GM18520 (cell line): ENCODE results near the gene ADGRD1.

Source experiments
- ATAC-seq: cut with Tn5 transposase; IDR thresholded peaks from one replicate; pipeline ENCODE4 v1.9.1; 2021; ENCODE audit not compliant: unreplicated experiment

ADGRD1 gene

DNA sequence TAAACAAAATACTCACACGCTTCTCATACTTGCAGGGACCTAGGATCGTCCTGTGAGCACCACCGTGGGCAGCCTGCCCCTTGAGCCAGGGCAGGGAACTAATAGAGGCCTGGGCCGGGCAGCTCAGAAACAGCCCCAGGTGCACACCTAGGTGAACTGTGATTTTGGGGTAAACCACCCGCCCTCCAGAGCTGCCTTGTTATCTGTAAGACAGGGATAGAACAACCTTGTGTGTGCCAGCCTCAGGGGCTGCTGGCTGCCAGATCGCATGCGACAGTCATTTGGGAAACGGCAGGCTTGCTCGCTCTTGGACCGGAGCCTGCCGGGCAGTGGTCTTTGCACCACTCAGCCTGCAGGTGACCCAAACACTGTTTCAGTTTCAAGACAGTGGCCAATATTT lies 86.8 kb downstream of the ADGRD1 start:
- ATAC-seq, result no peak

DNA sequence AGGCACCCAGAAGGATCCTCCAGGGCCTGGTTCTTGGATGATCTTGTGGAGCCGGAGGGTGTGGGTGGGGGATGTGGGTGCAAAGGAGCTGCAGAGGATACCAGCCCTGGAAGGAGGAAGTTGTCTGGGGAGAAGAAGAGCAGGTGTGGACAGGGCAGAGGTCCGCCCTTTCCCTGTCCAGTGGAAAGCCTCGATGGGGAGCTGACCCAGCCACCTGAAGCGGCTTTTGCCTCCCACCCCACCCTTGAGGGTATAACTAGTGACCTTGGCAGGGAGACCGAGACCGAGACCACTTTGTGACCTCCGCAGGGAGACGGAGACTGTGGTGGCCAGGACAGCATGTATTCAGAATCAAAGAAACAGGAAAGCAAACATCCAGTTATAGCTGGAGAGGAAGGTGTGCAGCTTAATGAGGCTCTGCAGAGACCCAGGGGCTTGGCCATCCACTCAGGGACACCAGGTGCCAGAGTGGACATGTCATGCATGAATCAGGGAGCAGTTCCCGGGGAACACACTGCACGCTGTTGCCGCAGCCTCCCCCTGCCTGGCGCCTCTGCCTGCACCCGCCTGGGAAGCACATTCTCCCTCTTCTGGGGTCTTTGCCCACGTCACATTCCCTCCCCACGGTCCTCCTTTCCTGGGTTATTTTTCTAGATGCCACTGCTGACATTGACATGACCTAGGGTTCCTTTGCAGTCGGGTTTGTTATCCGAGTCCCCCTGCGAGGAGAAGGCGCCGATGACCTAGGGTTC lies 87.7 kb downstream of the ADGRD1 start:
- no peak for ATAC-seq

DNA sequence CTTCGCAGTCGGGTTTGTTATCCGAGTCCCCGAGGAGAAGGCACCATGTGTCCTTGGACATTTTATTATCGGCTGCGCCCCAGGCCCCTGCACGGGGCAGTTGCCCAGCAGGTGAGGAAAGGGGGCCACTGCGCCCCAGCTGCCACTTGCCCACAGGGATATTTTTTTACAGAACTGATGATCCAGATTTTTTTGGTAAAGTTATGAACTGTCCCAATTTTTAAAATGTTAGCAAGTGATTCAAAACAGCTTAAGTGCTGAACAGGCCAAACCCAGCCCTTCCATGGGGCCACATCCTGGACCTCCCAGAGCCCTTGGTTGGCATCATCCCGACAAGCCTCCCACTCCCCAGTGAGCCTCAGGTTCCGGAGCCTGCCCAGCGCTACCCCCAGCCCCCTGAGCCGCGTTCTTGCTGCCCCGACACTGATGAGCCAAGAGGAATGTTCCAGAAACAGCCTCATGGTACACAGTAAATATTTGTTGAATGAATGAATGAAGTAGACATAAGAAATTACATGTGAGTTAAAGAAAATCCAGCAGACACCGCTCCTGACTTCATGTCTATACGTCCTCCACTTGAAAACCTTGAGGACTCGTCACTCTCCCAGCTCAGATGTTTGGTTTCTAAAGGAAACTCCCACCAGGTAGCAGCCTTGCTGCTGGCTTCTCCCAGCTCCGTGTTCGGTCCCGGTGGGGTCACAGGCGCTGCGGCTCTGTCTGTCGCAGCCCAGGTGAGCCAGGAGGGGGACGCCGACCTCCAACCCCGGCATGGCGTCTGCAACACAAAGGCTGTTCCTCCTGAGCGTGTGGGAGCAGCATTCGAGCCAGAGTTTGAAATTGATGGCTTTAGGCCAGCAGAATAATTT lies 88.5 kb downstream of the ADGRD1 start:
- no peak for ATAC-seq

DNA sequence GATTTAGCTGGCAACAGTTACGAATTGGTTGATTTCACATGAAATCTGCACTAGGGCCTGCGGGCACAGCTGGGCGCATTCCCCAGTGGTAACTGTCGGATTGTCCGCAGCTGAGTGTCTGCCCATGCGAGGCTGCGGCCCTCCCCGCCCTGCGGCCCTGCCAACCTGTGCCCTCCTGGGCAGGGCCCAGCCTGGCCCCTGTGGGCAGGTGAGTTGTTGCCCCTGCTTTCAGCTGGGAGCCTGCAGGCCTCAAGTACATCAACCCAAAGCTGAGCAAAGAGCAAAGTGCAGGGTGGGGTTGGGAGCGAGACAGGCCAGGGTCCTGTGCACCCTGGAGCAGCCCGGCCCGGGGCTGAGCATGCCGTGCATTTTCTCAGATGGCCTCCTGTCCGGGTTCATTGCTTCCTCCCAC lies 89.1 kb downstream of the ADGRD1 start:
- ATAC-seq, result no peak

DNA sequence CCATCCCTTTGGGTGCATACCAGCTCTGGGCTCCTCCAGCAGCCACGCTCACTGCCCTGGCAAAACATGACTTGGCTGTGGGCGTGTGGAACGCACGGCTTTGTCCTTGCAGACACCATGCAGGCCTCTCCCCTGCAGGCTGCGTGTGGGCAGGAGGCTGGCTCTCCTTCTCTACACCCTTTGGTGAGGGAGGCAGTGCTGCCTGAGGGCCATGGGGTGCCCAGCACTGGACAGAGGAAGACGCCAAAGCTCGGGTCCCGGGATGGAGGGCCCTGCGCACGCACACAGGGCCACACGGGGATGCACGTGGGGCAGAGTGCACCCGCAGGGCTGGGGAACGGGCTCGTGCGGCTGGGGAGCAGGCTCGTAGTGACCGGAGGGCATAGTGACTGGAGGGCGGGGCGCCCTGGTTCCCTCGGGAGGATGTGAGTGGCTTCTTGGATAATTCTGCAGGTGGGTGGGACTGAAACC lies 89.7 kb downstream of the ADGRD1 start:
- no peak for ATAC-seq

DNA sequence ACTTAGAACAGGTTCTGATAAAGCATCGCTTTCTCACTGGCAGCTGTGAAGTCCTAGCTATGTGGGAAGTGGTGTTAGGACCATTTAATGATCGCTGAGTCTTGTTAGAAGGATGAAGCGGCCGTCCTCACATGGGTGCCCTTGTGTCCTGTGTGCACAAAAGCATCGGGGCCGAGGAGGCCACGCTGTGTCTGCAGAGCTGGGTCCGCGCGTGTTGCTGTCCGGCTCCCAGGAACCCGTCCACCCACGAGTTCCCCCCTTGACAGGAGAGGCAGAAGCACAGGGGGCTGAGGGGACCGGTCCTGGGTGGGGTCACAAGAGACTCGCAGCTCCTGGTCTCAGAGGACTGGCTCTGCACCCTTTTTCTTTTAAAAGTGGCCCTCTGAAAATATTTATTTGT lies 90.4 kb downstream of the ADGRD1 start:
- no peak for ATAC-seq

DNA sequence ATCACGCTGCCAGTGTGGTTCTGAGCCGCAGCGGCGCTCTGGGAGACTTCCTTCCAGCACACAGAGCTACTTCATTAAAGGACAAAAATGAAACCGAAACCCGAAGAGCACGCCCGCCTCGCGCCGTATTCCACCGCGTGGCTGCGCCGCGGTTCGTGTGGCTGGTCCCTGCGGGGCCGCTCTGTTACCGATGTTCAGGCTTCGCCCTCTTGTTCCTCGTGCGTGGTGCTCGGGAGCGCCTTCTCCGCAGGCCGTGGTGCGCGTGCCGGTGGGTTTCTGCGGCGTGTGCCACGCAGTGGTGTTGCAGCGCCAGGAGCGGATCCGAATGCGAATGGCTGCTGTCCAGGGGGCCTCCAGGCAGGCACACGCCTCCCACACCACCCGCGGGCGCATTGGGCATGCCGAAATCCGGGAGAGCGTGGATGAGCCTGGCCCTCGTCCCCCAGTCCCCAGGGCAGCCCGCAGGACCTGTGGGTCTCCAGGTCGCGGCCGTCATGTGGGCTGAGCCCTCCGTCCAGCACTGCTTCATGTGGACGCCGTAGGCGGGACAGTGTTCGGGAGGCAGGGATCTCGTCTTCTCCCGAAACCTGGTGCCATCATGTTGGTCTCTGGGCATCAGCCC lies 91.2 kb downstream of the ADGRD1 start:
- no peak for ATAC-seq

DNA sequence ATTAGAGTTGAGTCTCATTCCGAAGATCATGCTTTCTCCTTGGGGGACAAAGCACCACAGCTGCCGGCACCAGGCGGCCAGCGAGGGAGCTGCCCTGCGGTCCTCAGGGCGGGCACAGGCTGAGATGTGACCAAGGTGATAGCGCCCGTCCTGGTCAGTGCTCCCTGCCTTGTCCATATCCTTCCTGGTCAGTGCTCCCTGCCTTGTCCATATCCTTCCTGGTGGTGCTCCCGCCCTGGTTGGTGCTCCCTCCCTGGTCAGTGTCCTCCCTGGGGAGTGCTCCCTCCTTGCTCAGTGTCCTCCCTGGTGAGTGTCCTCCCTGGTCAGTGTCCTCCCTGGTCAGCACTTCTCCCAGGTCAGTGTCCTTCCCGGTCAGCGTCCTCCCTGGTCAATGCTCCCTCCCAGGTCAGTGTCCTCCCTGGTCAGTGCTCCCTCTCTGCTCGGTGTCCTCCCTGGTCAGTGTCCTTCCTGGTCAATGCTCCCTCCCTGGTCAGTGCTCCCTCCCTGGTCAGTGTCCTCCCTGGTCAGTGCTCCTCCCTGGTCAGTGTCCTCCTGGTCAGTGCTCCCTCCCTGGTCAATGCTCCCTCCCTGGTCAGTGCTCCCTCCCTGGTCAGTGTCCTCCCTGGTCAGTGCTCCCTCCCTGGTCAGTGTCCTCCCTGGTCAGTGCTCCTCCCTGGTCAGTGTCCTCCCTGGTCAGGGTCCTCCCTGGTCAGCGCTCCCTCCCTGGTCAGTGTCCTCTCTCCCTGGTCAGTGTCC lies 92.2 kb downstream of the ADGRD1 start:
- no peak for ATAC-seq

DNA sequence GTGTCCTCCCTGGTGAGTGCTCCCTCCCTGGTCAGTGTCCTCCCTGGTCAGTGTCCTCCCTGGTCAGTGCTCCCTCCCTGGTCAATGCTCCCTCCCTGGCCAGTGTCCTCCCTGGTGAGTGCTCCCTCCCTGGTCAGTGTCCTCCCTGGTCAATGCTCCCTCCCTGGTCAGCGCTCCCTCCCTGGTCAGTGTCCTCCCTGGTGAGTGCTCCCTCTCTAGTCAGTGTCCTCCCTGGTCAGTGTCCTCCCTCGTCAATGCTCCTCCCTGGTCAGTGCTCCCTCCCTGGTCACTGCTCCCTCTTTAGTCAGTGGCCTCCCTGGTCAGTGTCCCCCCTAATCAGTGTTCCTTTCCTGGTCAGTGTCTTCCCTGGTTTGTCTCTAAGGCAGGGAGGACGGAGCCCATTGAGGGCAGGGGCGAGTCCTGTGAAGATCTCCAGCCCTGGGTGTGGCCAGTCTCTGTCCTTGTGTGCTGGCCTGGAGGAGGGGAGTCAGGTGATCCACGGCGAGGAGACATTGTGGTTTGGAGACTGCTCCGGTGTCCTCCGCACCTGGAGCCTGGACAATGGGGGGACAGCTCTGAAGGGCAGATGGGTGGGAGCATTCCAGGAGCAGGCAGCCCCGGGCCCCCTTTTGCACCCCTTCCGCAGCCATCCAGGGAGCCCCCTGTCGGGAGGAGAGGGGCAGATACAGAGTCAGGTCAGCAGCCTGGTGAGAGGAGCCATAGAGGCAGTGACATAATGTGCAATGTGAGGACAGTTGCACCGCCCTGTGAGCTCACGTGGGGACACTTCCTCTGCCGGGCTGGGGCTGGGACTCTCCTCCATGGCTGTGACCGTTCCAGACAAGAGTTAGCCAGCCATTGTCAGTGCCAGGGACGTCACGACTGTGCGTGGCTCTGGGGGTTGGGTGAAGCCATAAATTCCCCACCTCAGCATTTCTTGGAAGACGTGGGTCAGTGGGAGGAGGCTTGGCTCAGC lies 93.4 kb downstream of the ADGRD1 start:
- no peak for ATAC-seq

DNA sequence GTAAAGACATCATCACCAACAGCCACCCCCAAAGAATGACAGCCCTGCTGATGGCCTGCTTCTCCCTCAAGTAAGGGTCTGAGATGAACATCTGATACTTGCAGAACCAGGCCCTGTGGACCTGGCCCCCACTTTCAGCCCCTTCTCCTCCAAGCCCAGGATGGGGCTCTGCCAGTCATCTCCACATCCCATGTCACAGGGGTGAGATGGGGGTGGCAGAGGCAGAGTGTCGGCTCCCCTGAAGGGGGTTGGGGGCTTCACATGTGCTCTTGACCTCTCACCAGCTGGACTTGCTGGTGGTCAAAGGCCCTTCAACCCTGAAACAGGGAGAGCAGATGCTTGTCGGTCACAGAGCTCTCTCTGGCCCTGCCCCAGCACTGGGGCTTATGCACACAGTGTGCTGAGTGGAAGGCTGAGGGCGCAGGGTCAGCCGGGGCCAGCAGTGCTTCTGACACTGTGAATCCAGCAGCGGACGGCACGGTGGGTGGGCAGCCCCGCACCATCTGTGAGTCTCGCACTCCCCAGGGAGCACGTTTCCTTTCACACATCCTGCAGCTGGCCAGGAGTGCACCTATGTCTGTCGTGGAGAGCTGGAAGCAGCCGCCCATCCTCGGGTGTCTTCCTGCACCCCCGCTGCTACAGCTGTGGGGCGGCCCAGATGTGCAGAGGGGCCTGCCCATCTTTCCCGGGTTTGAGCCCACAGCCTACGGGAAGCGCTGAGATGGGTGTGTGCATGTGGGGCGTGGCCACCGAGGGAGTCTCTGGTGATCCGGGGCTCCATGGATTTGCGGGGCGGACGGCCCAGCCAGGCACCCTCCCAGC lies 94.3 kb downstream of the ADGRD1 start:
- ATAC-seq, result no peak

DNA sequence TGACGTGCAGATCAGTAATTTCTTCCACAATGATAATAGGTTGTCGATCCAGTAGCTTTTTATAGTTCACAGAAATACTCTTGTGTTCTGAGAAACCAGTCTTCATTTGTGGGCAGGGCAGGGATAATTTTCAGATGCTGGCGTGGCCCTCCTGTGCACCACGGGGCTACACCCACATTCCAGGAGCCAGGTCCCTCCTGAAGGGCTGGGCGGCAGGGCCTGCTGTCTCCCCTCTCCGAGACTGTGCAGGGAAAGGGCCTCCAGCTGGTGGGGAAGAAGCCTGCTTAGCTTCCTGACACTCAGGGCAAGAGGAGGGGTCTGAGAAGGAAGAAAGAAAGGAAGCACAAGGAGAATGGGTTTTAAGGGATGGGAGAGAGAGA lies 94.9 kb downstream of the ADGRD1 start:
- ATAC-seq, result no peak

DNA sequence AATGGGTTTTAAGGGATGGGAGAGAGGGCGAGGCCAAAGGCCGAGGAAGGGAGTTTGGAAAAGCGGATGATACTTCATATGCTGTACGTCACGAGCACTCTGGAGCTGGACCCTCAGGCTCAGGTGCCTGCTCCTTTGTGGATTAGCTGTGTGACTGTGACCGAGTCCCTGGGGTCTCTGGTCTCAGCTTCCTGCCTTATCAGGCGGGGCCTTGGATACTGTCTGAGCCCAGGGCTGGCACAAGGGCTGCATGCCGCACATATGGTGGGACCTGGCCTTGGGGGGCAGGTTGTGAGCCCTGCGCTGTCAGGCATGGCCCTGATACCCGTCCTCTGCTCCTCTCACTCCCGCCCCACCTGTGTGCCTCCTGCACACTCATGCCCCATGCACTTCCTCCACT lies 95.3 kb downstream of the ADGRD1 start:
- no peak for ATAC-seq

DNA sequence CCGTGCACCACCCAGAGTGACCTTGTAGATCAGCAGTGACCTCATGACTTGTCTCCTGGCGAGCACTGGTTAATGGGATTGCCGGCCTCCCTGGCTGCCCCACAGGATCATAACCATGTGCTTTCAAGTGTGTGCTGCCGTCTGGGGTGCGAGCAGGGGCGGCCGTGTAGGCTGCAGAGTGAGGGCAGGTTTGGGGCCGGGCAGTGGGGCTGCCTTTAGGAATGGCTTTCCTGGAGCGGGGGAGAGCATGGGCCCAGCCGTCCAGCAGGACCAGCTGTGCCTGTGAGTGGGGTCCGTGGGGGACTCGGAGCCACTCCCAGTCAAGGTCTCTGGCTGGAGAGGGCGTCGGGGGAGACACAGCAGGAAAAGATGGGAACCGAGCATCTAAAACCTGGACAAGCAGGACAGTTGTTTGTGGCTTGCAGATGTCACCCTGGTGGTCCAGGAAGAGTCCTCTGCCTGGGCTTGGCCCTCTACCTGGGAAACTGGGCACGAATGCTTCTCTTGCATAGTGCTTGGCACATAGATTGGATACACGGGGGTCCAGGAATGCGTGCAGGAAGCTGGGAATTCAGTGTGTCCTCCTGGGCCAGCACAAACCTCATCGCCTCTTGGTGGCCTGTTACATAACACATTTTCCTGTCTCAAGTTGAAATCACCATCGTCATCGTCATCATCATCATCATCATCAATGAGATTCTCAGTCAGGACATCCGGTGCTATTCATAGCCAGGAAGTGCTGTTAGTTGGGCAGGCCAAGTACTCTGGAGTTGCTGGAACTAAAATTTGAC lies 96.0 kb downstream of the ADGRD1 start:
- ATAC-seq, result no peak

DNA sequence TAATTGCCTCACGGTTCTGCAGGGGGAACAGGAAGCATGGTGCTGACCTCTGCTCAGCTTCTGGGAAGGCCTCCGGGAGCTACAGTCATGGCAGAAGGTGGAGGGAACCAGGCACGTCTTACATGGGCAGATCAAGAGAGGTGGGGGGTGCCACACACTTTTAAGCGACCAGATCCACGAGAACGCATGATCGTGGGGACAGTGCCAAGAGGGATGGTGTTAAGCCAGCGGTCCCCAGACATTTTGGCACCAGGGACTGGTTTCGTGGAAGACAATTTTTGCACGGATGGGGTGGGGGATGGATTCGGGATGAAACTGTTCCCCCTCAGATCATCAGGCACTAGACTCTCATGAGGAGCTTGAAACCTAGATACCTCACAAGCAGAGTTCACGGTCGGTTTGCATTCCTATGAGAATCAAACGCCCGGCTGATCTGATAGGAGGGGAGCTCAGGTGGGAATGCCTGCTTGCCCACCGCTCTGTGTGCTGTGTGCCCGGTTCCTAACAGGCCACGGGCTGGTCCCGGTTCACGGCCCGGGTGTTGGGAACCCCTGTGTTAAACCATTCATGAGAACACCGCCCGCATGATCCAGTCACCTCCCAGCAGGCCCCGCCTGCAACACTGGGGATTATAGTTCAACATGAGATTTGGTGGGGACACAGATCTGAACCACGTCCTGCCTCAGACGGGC lies 96.9 kb downstream of the ADGRD1 start:
- ATAC-seq, result no peak

DNA sequence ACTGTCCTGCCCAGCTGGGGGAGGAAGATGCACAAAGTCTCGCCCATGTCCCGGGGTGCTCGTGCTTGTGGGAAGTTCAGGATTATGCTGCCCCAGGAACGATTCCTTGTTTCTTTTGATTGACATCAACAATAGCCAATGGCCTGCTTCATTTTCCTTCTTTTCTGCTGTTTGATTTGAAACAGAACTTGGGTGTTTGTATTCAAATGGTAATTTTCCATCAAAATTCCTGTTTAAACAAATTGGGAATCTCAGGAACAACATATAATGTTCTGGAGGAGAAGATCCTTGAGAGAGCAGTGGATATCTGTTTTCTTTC lies 97.4 kb downstream of the ADGRD1 start:
- ATAC-seq, result no peak

DNA sequence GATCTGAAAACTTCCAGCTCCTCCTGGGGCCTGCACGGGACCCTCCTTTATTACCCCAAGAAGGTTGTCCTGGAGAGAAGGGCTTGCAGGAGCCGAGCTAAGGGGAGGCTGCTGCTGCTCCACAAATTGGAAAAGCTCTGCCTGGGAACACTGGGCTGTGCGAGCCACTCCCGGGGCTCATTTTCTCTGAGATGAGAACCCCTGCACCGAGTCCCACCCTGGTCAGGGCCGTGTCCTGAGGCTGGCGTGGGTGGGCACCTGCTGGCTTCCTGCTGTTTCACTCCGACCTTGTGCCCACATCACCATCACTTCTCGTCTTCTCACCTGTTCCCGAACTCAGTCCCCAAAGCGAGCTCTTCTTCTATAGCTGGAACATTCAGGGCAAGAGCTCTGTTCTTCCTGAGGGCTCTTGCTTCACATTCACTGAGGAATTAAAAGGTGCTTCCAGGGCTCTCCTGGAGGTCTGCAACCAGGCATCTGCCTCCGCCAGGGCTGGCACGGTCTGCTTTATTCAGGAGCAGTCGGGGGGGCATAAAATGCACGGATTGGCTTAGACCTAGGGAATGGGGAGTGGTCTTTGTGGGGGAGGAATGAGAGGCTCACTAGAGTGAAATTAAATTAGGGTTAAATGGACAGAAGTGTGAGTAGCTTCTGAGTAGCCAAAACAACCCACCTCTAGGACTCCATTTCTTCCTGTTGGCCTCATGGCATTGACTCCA lies 98.5 kb downstream of the ADGRD1 start:
- ATAC-seq, result no peak

DNA sequence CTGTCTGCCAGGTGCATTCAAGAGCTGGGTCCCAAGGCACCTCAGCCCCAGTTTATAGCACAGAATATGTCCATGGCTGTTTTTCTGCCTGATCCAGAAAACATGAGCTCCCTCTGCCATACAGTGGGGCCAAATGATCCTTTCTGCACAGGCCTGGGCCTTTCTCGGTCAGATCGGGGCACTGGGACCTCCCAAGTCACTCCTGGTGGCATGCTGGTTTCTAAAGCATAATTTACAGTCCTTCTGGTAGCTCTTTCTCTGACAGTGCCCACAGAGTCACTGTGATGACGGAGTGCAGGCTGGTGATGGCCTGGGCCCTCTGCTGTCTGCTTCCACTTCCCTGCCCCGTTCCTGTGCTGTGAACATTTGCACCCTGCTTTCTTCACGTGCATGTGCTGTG lies 99.2 kb downstream of the ADGRD1 start:
- ATAC-seq, result no peak
